A172 (cell line): ENCODE data around the gene TP63. TPM values are rescaled to one million over a fixed set of nuclear protein-coding genes. Genes with fewer than 3 reads are reported as not detected.
A peak's percentile ranks its signal among the peaks of the same experiment; 100 is the strongest.
"Not testable (repeated sequence)": the region's sequence is repeated elsewhere in the genome, so short reads cannot be mapped to it uniquely, and the experiment has no call there.

Experiments
- DNase-seq: peaks from one replicate; pipeline ENCODE4 v3.0.0-alpha.2; 2015; ENCODE audit warnings: low spot score
- total RNA-seq: library from RNA; depleted of rRNA; stranded (reverse); fragments of >200 nt; shearing (Covaris generic); gene quantifications from 2 replicates; pipeline ENCODE4 v1.2.3, GENCODE V29; 2014

Gene TP63
- total RNA-seq, 1 experiment from 2014 or later = 0.09 TPM

- DNase-seq = no peak
Observed at GRCh38 chr3:189726277-189726676, 95.1 kb downstream of the TP63 start.

GRCh38 chr3:189727158-189727557 is 96.0 kb downstream of the TP63 start:
- DNase-seq = no peak

DNA sequence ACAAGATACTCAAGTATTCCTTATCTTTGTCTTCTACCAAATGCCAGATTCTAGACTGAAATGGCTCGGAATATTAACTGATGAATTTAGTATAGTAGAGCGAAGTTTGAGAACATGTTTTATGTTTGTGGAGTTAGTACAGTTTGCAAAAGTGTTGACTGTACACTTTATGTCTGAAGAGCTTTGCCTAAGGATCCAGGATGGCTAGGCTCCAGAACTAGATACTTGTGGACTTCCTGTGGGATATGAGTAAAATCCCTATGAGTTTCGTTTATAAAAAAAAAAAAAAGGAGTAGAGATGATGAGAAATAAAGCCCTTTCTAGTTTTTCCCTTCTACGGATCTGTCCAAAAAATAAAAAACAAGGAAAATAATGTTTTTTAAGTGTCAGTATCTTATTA is 96.7 kb downstream of the TP63 start:
- DNase-seq = no peak

DNA sequence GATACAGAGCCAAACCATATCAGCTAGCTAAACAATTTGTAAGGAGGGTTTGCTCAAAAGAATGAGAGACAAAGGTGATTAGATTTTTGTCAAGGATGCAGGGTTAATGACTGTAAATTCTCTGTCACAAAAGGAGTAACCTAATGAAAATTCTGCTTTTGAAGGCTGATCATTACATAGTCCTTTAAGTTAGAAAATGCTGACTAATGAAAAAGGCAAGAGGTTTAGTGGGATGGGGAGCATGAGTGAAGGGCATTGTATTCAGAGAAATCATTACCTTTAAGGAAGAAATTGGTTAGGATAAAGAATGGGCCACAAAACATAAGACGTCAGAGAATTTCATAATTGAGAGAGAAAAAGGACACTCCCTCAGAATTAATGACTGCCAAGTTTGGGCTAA is 97.7 kb downstream of the TP63 start:
- no peak for DNase-seq

DNA sequence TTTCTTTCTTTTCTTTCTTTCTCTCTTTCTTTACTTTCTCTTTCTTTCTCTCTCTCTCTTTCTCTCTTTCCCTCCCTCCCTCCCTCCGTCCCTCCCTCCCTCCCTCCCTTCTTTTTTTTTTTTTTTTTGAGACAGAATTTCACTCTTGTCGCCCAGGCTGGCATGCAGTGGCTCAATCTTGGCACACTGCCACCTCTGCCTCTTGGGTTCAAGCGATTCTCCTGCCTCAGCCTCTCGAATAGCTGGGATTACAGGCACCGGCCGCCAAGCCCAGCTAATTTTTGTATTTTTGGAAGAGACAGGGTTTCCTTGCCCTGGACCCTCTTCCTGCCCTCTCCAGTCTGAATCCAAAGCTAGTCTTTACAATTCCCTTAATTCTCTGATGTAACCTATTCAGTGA is 102.9 kb downstream of the TP63 start:
- no peak for DNase-seq

DNA sequence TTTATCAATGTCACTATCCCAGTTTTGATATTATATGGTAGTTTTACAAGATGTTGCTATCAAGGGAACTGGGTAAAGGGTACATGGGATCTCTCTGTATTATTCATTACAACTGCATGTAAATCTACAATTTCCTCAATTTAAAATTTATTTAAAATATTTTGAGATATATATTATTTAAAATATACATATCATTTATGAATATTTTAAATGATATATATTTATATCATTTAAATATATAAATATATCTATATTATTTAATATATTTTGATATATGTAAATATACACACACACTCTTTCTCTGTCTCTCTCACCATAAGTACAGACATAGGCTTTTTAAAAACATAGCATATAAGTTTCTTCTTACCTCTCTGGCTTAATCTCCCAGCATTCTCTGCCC is 104.7 kb downstream of the TP63 start:
- no peak for DNase-seq

- no peak for DNase-seq
Observed at GRCh38 chr3:189737071-189737470, 105.9 kb downstream of the TP63 start.

- no peak for DNase-seq
Observed at GRCh38 chr3:189737619-189738018, 106.4 kb downstream of the TP63 start.

DNA sequence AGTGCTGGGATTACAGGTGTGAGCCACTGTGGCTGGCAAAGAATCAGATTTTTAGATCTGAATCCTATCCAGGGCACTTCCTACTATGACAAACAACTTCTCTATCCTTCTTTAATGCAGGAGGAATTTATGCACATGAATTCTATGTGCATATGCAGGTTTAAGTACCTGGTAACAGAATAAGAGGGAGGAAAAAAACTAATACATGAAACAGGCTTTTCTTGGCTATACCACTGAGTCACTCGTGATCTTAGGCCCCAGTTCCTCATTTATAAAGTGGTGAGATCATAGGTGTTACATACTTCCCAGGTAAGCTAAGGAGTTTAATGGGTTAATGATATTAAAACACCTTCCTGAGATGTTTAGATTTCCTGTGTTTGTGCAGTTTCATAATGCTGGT is 108.2 kb downstream of the TP63 start:
- no peak for DNase-seq

GRCh38 chr3:189740156-189740555 is 109.0 kb downstream of the TP63 start:
- no peak for DNase-seq

GRCh38 chr3:189744235-189744634 is 113.0 kb downstream of the TP63 start:
- no peak for DNase-seq

GRCh38 chr3:189745622-189746021 is 114.4 kb downstream of the TP63 start:
- DNase-seq = no peak

- no peak for DNase-seq
Observed at GRCh38 chr3:189748046-189748445, 116.9 kb downstream of the TP63 start.

- DNase-seq = not testable (repeated sequence)
Observed at GRCh38 chr3:189750972-189751371, 119.8 kb downstream of the TP63 start.

DNA sequence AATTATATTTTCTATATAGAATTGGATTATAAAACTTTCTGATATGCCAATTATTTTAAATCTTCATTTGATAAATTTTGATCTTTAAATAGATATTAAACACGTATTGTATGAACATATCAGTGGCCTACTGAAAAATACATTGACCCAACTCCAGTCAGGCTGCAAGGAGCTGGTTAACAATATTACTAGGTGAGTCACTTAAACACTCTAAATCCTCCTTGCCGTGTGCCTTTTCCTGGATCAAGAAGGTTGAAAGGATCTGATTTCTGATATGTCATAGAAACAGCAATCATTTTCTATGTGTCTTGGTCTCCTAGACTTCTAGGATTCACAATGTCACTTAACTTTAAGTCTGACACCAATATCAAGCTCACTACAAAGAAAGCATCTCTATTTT is 123.2 kb downstream of the TP63 start:
- no peak for DNase-seq

GRCh38 chr3:189756582-189757078 is 125.4 kb downstream of the TP63 start:
- DNase-seq = no peak

DNA sequence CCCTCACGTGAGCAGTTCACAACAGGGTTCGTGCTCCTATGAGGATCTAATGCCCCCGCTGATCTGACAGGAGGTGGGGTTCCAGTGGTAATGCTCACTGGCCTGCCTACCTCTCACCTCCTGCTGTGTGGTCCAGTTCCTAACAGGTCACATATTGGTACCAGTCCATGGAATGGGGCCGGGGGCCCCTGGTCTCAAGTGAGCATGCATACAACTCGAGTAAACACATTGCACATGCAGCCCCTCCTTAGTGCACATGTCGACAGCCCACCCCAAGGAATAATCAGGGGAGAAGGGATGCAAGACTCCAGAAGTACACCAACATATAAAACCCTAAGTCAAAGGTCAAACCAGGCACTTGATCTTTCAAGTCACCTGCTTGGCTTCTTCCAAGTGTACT is 127.0 kb downstream of the TP63 start:
- DNase-seq = no peak

DNA sequence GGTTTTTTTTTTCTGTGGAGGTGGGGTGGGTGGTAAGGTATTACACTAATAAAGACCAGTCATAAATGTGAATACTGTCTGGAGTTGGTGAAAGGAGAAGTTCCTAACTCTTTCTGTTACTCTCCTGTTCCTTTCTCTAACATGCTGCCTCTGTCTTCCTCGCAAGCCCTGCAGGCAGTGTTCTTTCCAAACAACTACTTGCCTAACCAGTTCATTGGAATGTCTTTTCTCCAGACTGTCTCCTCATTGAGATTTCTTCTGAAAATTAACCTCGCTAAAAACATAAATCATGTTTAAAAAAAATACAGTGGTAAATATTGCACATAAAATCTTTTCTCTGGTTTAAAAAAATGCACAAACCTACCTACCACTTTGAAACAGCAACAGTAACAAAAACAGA is 135.2 kb downstream of the TP63 start:
- no peak for DNase-seq

DNA sequence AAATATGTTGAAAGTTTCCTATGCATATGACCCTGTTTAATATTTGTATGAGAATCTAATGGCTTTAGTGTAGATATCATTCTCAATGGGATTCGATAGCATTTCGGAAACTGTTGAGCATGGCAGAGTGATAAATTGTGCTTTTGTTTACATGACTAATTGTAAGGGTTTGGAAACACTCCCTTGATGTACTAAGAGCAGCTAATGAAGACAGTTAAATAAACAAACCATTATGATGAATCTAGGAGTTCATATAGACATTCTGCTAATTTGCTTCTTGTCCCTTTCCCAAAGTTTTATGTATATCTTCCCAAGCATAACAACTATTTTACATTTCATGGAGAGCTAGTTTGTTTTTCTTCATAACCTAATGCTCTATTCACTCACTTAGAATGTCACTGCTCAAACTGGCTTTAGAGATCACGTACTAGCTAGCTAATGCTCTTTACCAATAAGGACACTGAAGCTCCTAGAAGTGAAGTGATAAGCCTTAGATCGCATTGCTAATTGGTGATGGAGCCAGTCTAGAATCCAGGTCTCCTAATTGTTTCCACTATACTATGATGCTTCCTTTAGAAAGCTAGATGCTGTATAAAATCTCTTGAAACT is 140.8 kb downstream of the TP63 start:
- peak; percentile 14 for DNase-seq

DNA sequence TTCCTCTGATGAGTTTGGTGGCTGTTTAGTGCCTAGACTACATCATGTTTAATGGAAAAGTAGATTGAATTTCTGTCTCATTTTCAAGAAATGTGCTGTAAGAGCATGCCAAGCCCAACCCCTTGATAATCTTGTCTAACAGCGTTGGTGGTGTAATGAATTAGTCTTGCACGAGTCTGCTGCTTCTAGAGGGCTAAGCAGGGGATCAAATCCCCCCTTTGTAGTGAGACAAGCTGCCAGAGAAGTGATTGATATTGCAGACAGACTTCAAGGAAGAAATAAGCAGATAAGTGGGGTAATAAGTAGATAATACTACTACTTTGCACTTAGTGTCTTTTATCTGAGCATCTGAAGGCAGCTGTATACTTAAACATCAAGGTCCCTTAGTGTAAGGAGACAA is 141.4 kb downstream of the TP63 start:
- DNase-seq = peak; percentile 56

DNA sequence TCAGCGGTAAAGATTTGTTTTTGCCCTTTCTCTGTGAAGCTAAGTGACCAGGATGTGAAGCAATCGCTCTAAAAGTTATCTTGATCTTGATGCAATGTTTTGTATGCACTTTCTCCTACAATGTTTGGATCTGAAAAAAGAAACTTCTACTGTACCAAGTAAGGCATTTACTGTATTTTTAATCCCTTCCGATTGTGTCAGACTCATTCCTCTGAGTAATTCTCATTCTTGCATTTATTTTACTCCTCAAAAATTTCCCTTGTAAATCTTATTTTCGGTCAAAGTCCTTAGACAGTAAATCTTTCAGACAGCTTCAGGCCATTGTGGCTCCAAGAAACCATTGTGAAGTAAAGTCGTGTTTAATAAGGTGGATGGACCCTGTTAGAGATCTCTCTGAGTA is 141.9 kb downstream of the TP63 start:
- DNase-seq = peak; percentile 83

- no peak for DNase-seq
Observed at GRCh38 chr3:189776149-189776824, 145.1 kb downstream of the TP63 start.

DNA sequence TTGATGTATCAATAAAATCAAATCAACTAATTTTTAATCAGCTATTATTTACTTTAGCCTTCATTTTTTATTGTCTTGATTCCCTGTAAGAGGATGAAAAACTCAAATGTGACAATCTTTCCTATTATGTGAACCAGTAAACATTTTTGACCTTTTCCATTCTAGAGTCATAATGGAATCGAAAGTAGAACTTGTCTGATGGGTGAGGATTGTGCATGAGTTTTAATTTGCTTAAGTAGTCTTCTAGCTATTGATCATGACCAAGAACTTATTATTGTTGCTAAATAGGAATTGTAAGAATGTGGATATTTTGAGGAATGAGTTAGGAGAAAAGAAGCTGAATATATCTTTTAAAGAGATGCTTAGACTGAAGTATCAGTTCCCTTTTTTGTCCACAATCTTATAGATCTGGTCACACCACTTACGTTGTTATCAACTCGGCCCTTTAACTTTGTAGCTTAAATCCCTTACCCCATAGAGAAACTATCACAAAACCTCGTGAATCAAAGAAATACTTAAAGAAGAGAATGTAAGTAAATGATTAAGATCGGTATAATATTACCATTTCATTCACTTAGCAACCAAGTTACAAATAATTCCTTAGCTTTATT is 147.3 kb downstream of the TP63 start:
- DNase-seq = no peak
